GM21619 (cell line): ENCODE data around the gene IFIT3.

Source experiments
- ATAC-seq: cut with Tn5 transposase; IDR thresholded peaks from one replicate; pipeline ENCODE4 v1.9.1; 2021; ENCODE audit not compliant: unreplicated experiment

IFIT3 gene

GRCh38 chr10:89389254-89389653, 61.5 kb downstream of the IFIT3 start:
- no peak for ATAC-seq
